ENCODE data around the gene STRA8.
"Not testable (repeated sequence)": the region's sequence is repeated elsewhere in the genome, so short reads cannot be mapped to it uniquely, and the experiment has no call there.

- TF ChIP-seq CTCF (IDR thresholded peaks at IDR 0.05); SIN3A (IDR thresholded peaks at IDR 0.05; ENCODE audit: borderline replicate concordance, insufficient read depth, low read depth, low read length): not testable (repeated sequence)
These were observed 457 bp downstream of the STRA8 start for GRCh38 chr7:135234095-135234494.
